GM12878 (cell line): Measurements from ENCODE around the gene ZNF415. TPM values are rescaled to one million over a fixed set of nuclear protein-coding genes. Genes with fewer than 3 reads are reported as not detected.

Experiments
- BRCA1 ChIP-seq: IDR thresholded peaks from 2 replicates; pipeline ENCODE4 v1.6.1; 2011; ENCODE audit warnings: low read depth, low read length, improper control_type of control experiment
- CBFB ChIP-seq: IDR thresholded peaks from 2 replicates; pipeline ENCODE4 v1.6.1; 2016; ENCODE audit warnings: antibody characterized with exemption, low read depth
- CHD2 ChIP-seq: IDR thresholded peaks from 2 replicates; pipeline ENCODE4 v1.6.1; 2011; ENCODE audit warnings: low read depth, low read length, improper control_type of control experiment, borderline replicate concordance
- CREB1 ChIP-seq: IDR thresholded peaks from 2 replicates; pipeline ENCODE4 v1.6.1; 2012; ENCODE audit warnings: low read depth, mild to moderate bottlenecking, inconsistent platforms
- CREM ChIP-seq: IDR thresholded peaks from 2 replicates; pipeline ENCODE4 v1.6.1; 2014; ENCODE audit warnings: antibody characterized with exemption, low read depth
- E4F1 ChIP-seq: fragments of 450-650 bp; IDR thresholded peaks from 2 replicates; pipeline ENCODE4 v1.6.1; 2018; ENCODE audit warnings: borderline replicate concordance, mild to moderate bottlenecking; ENCODE audit not compliant: partially characterized antibody
- EP300 ChIP-seq, 2 experiments: fragments of 150-350 bp in 1 of 2; IDR thresholded peaks; 2 replicates each; pipeline ENCODE4 v1.6.1; 2011 to 2012; ENCODE audit warnings: low read depth in 2 of 2, low read length in 2 of 2, borderline replicate concordance in 1 of 2, improper control_type of control experiment in 1 of 2, inconsistent platforms in 1 of 2; ENCODE audit not compliant: control insufficient read depth in 1 of 2
- EZH2 ChIP-seq: IDR thresholded peaks from 2 replicates; pipeline ENCODE4 v1.6.1; 2012; ENCODE audit warnings: low read depth, mild to moderate bottlenecking, control low read depth, inconsistent platforms, low read length, borderline replicate concordance; ENCODE audit not compliant: control insufficient read depth
- GABPA ChIP-seq: IDR thresholded peaks from 2 replicates; pipeline ENCODE4 v1.6.1; 2014; ENCODE audit warnings: antibody characterized with exemption, low read depth, mild to moderate bottlenecking, inconsistent platforms
- IKZF2 ChIP-seq, 2 experiments: fragments of 450-650 bp; IDR thresholded peaks; 2 replicates each; pipeline ENCODE4 v1.6.1; 2017; ENCODE audit warnings: mild to moderate bottlenecking in 2 of 2, moderate library complexity in 2 of 2
- MLLT1 ChIP-seq: fragments of 450-650 bp; IDR thresholded peaks from 2 replicates; pipeline ENCODE4 v1.6.1; 2016; ENCODE audit warnings: mild to moderate bottlenecking
- MTA3 ChIP-seq: IDR thresholded peaks from 2 replicates; pipeline ENCODE4 v1.6.1; 2012; ENCODE audit warnings: low read length, inconsistent platforms, borderline replicate concordance
- PML ChIP-seq: IDR thresholded peaks from 2 replicates; pipeline ENCODE4 v1.6.1; 2012; ENCODE audit warnings: low read length, inconsistent platforms
- POLR2A ChIP-seq: IDR thresholded peaks from 2 replicates; pipeline ENCODE4 v1.6.1; 2011; ENCODE audit warnings: low read depth, mild to moderate bottlenecking, low read length
- POLR2AphosphoS5 ChIP-seq: IDR thresholded peaks from 2 replicates; pipeline ENCODE4 v1.6.1; 2011; ENCODE audit warnings: mild to moderate bottlenecking, low read length, inconsistent platforms
- SP1 ChIP-seq: IDR thresholded peaks from one replicate; pipeline ENCODE4 v1.6.1; 2011; ENCODE audit warnings: low read depth, low read length
- SRF ChIP-seq, 2 experiments: IDR thresholded peaks; 2 replicates each; pipeline ENCODE4 v1.6.1; 2011; ENCODE audit warnings: low read depth in 2 of 2, low read length in 2 of 2, mild to moderate bottlenecking in 1 of 2, moderate library complexity in 1 of 2
- TAF1 ChIP-seq: IDR thresholded peaks from 2 replicates; pipeline ENCODE4 v1.6.1; 2011; ENCODE audit warnings: mild to moderate bottlenecking, low read depth, low read length, borderline replicate concordance
- TCF12 ChIP-seq: IDR thresholded peaks from 2 replicates; pipeline ENCODE4 v1.6.1; 2011; ENCODE audit warnings: low read depth, mild to moderate bottlenecking, low read length
- TCF3 ChIP-seq: IDR thresholded peaks from 2 replicates; pipeline ENCODE4 v1.6.1; 2012; ENCODE audit warnings: low read depth, mild to moderate bottlenecking, low read length, borderline replicate concordance; ENCODE audit not compliant: insufficient read depth
- WRNIP1 ChIP-seq: IDR thresholded peaks from 2 replicates; pipeline ENCODE4 v1.6.1; 2011; ENCODE audit warnings: low read depth, low read length, improper control_type of control experiment, borderline replicate concordance
- ZNF687 ChIP-seq: fragments of 450-650 bp; IDR thresholded peaks from 2 replicates; pipeline ENCODE4 v1.6.1; 2017; ENCODE audit warnings: mild to moderate bottlenecking, moderate library complexity
- polyA plus RNA-seq, 11 experiments: library from polyadenylated mRNA; depleted of rRNA in 4 of 11; unstranded in 6 of 11; stranded (reverse) in 5 of 11; fragments of >200 nt; fragmentation: Nextera tagmentation in 4 of 11; fragmentation: Illumina TruSeq in 1 of 11; extraction: Ambion mirVana in 4 of 11; extraction: Trizol in 1 of 11; gene quantifications; 1 replicate in 1 of 11; 2 replicates in 10 of 11; pipeline versions ENCODE4 v1.2.1 to v1.2.3, GENCODE V29; 2011 to 2016; ENCODE audit warnings: inconsistent platforms in 2 of 11, missing spikeins in 2 of 11, low read depth in 1 of 11
- total RNA-seq, 4 experiments: library from RNA; depleted of rRNA in 3 of 4; stranded (reverse); fragments of >200 nt in 3 of 4; fragmentation: Illumina TruSeq in 1 of 4; extraction: Trizol in 1 of 4; gene quantifications; 2 replicates each; pipeline versions ENCODE4 v1.2.1 to v1.2.3, GENCODE V29; 2013 to 2021

Gene ZNF415
- total and polyA plus RNA-seq, 10 of the 15 experiments (the other 5 are each of a cell fraction or from before 2014, with no cell fraction given), result 0.03 to 0.13 (median 0.05) TPM; not detected in 6

GRCh38 chr19:53103234-53104203 lies 29.2 kb downstream of the ZNF415 start, which contains the start of gene ZNF160 (continued):
- TF ChIP-seq ZNF687 (peak; percentile 49), EZH2 (no peak), PML (0 out of 2 replicates have a peak, but pooled peaks have one; percentile 79), WRNIP1 (no peak), IKZF2 (IDR thresholded peaks at IDR 0.05) (peak; percentile 53 to 58; a peak in 3 of 4 replicates), SP1 (peak; percentile 55), CHD2 (peak; percentile 26; the same call in 1 of the 2 replicates), POLR2A (peak; percentile 98), CBFB (0 out of 2 replicates have a peak, but pooled peaks have one; percentile 20), SRF (IDR thresholded peaks at IDR 0.05; ENCODE audit: low read depth in 2 of 2, low read length in 2 of 2) (peak; percentile 46 to 71; a peak in 2 of 4 replicates), CREM (peak; percentile 67), CREB1 (peak; percentile 62; the same call in 1 of the 2 replicates), MTA3 (no peak), TCF12 (0 out of 2 replicates have a peak, but pooled peaks have one; percentile 11), POLR2AphosphoS5 (peak; percentile 97), E4F1 (peak; percentile 82), GABPA (peak; percentile 59), EP300 (IDR thresholded peaks at IDR 0.05; ENCODE audit: borderline replicate concordance in 1 of 2, control insufficient read depth in 1 of 2, low read depth in 2 of 2, low read length in 2 of 2) (no peak), BRCA1 (no peak), MLLT1 (peak; percentile 41; the same call in 1 of the 2 replicates), TCF3 (peak; percentile 10; the same call in 1 of the 2 replicates), TAF1 (peak; percentile 94)
